ENCODE measurements around the gene PLPP3. TPM values are rescaled to one million over a fixed set of nuclear protein-coding genes. Genes with fewer than 3 reads are reported as not detected.

Gene PLPP3
- total and polyA plus RNA-seq, 12 donors: 16.2 to 136 (median 77.8) TPM

DNA sequence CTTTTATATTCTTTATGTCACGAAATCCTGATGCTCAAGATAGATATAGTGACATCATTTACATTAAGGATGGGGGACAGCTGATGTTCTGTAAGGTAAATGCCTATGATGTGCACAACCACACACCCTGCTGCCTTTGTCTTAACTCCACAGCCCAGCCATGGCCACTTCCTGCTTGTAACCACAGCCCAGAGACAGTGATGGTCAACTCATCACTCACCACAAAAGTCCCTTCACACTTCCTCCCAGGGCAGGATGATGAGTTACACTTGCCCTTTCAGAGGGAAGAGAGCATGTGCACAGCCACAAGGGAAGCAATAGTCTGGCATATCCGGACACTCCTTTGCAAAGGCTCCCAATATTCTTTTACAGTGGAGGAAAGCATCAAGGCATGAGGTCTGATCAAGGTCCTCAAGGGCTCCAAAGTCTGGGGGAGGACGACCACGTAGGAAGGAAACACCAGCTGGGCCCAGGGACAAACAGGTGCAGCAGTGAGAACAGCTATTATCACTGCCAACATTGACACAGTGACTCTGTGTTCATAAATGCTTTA, 53.8 kb downstream of the PLPP3 start:
- Histone ChIP-seq H3K4me1 (peaks cover 16 to 98% (median 93%) of the 10 kb centered on the region in 9 donors), H3K27me3 (no peaks in the 10 kb centered on the region), H3K27ac (peak overlapping the region in 7 of 10 donors; percentile 2 to 77 (median 29)), H3K4me3 (no peak overlapping the region), H3K9me3 (no peaks in the 10 kb centered on the region), H3K36me3 (peaks cover 0 to 65% (median 33%) of the 10 kb centered on the region in 9 donors)
- DNase-seq: no peak
- intact Hi-C loops (cut with DNase I): loop anchor here in 1 of 10 donors (5.0 kb wide), 1 partner anchor 52 kb away; the partner anchor contains the start of gene PLPP3
- ATAC-seq: peak in 7 of 8 donors; percentile 48 to 76 (median 63)
- WGBS, 2 donors: 41 to 55% methylated on average over 4 of the region's 4 CpGs
- TF ChIP-seq, protein P1, sequence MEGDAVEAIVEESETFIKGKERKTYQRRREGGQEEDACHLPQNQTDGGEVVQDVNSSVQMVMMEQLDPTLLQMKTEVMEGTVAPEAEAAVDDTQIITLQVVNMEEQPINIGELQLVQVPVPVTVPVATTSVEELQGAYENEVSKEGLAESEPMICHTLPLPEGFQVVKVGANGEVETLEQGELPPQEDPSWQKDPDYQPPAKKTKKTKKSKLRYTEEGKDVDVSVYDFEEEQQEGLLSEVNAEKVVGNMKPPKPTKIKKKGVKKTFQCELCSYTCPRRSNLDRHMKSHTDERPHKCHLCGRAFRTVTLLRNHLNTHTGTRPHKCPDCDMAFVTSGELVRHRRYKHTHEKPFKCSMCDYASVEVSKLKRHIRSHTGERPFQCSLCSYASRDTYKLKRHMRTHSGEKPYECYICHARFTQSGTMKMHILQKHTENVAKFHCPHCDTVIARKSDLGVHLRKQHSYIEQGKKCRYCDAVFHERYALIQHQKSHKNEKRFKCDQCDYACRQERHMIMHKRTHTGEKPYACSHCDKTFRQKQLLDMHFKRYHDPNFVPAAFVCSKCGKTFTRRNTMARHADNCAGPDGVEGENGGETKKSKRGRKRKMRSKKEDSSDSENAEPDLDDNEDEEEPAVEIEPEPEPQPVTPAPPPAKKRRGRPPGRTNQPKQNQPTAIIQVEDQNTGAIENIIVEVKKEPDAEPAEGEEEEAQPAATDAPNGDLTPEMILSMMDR (IDR thresholded peaks at IDR 0.05): no peak

DNA sequence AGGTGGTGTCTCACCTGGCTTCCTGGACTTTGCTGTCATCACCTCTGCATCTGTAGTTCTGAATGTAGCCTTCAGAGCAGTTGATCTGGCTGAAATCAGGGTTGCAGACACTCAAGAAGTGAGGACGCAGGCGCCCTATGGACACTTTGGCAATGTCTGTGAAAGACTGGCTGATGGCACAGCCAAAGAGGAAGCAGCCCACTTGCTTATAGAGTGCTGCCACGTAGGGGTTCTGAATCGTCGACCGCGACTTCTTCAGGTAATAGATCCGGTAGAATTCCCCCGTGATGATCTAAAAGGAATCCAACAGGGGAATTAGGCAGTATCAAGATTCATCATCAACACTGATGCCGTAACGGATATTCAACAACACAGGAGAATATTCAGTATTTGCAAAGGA, 55.1 kb downstream of the PLPP3 start:
- Histone ChIP-seq H3K4me1 (peaks cover 17 to 94% (median 85%) of the 10 kb centered on the region in 9 donors), H3K27ac (peak overlapping the region in 1 of 10 donors; percentile 38), H3K9me3 (no peaks in the 10 kb centered on the region), H3K4me3 (no peak overlapping the region), H3K27me3 (no peaks in the 10 kb centered on the region), H3K36me3 (peaks cover 0 to 71% (median 39%) of the 10 kb centered on the region in 9 donors)
- ATAC-seq (no peak), DNase-seq (no peak)
- TF ChIP-seq, protein P1 (IDR thresholded peaks at IDR 0.05): no peak
- intact Hi-C loops (cut with DNase I): loop anchor here in 1 of 10 donors (5.0 kb wide), 1 partner anchor 38 kb away; no protein-coding TSS in a partner anchor
- 94% methylated on average over 11 of the region's 11 CpGs for WGBS, 2 donors

DNA sequence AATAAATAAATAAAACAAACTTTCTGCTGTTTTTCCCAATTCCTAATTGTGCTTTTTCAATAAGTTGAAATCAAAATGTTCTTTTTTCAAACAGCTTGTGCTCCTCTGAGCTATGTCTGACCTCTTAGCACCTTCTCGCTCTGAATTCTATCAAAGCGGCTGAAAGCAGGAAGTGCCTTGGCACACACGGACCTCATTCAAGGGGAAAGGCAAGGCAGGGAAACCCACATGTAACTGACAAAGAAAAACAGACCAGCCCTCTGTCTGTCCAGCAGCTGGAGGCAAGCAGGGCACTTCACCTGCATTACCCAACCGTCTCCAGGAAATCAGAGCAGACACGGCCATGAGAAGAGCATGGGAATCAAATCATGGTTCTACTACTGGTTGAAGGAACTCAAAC, 56.7 kb downstream of the PLPP3 start:
- intact Hi-C loops (cut with DNase I): loop anchor here in 1 of 10 donors (5.0 kb wide), 1 partner anchor 40 kb away; no protein-coding TSS in a partner anchor
- Histone ChIP-seq H3K4me3 (no peak overlapping the region), H3K36me3 (peaks cover 0 to 75% (median 50%) of the 10 kb centered on the region in 9 donors), H3K9me3 (no peaks in the 10 kb centered on the region), H3K27me3 (no peaks in the 10 kb centered on the region), H3K27ac (peak overlapping the region in 4 of 10 donors; percentile 1 to 51 (median 30)), H3K4me1 (peaks cover 15 to 89% (median 75%) of the 10 kb centered on the region in 9 donors)
- TF ChIP-seq, protein P1 (IDR thresholded peaks at IDR 0.05): no peak
- 26 to 35% methylated on average over 5 of the region's 5 CpGs for WGBS, 2 donors
- ATAC-seq (peak in 3 of 8 donors; percentile 4 to 43 (median 15)), DNase-seq (no peak)

- no peak overlapping the region for H3K4me3 ChIP-seq
- intact Hi-C loops (cut with DNase I): loop anchor here in 1 of 10 donors (5.0 kb wide), 1 partner anchor 42 kb away; no protein-coding TSS in a partner anchor
- no peaks in the 10 kb centered on the region for H3K27me3 ChIP-seq
- peaks cover 0 to 97% (median 50%) of the 10 kb centered on the region in 9 donors for H3K36me3 ChIP-seq
- ATAC-seq (no peak), DNase-seq (no peak)
- peak overlapping the region in 1 of 10 donors; percentile 3 for H3K27ac ChIP-seq
- no peaks in the 10 kb centered on the region for H3K9me3 ChIP-seq
- TF ChIP-seq, protein P1 (IDR thresholded peaks at IDR 0.05): no peak
- 76 to 83% methylated on average over 3 of the region's 3 CpGs for WGBS, 2 donors
- peaks cover 11 to 89% (median 73%) of the 10 kb centered on the region in 9 donors for H3K4me1 ChIP-seq
Observed at GRCh38 chr1:56520016-56520601, 59.3 kb downstream of the PLPP3 start.
